ENCODE data around the gene ZNF516. TPM values are rescaled to one million over a fixed set of nuclear protein-coding genes. Genes with fewer than 3 reads are reported as not detected.
"Not testable (repeated sequence)": the region's sequence is repeated elsewhere in the genome, so short reads cannot be mapped to it uniquely, and the experiment has no call there.

ZNF516 gene
- total RNA-seq, 1 donor from 2014 or later, result 20.3 TPM

GRCh38 chr18:76490670-76491472 is 4.2 kb downstream of the ZNF516 start:
- no peak for DNase-seq (ENCODE audit: low spot score)

DNA sequence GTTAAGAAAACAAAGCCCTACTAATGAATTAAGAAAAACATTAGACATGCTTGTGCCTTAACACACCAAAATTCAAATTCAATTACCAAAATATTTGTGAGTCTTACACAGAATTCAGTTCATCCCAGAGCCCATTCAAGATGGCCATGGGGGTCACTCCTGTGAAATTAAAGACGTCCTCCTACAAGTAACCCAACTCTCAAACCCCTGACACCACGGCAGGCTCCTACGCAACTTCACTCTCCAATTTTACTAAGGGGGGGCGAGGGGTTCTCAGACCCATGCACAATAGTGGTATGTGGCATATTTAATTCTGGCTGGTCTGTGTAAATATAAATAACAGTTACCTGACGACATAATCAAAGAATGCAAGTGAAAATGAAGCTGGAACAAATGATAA is 5.0 kb downstream of the ZNF516 start:
- DNase-seq (ENCODE audit: low spot score), result no peak

DNA sequence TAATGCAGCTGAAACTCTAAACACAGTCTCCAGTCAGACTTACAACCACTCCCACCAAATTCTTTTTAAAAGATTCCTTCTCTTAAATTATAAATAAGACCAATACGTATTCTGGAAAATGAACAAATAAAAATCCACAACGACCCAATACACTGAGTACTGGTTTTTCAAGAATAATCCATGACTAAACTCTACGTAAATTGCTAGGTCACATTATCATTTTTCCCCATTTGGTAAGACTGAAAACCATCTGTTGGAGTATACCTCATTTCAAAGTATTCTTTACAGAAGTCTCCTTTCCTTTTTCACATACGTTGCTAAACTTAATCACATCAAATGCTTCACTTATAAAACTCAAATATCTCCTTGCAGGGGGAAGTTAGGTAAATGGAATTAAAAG is 6.0 kb downstream of the ZNF516 start:
- no peak for DNase-seq (ENCODE audit: low spot score)

DNA sequence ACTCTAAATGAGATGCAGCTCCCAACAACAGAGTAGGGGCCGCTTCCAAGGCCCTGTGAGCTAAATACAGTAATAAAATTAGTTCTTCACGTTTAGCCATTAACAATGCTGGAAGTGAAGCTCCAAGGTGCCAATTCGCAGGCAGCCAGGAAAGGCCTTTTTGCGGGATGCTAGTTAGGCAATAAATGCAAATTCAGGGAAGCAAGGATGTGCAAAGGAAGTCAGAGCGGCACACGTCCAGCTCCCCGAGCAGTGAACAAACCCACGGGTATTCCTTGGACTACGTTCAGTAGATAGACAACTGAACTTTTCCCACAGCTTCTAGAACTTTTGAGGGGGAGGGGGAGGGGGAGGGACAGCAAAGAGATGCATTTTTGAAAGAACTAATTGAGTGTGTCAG is 6.9 kb downstream of the ZNF516 start:
- DNase-seq (ENCODE audit: low spot score), result peak; percentile 81

DNA sequence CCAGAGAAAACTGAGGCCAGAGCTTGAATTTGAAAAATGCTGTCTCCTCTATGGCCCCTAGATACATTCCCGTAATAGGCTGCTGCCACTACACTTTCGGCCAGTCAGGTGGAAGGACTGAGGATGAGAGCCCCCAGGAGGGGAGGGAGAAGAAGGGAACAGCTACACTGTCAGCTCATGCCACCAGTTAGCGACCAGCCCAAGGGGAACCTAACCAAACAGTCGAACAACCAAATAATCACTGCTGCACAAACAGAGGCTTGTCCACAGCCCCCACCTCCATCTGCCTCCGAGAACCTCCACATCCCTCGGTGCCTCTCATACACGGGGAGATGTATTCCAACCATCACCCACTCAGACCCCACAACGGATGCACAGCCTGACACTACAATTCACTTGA is 7.3 kb downstream of the ZNF516 start:
- peak; percentile 60 for DNase-seq (ENCODE audit: low spot score)

GRCh38 chr18:76487070-76487469 is 8.0 kb downstream of the ZNF516 start:
- DNase-seq (ENCODE audit: low spot score), result no peak

DNA sequence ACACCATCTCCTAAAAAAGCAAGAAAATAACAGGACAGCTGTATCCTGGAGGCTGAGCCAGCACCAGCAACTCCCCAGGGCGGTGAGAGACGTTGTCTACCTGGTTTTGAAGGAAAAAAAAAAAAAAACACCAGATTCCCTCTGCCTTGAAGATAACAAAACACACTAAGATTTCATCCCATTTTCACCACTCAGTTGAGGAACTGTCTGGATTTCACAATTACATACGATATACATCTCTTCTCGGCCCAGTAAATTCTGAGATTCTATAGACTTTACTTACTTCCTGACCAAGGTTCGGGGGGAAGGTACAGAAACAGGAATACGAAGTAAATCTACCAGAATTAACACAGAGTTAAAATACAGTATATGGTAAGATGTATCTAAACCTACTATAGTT is 8.5 kb downstream of the ZNF516 start:
- DNase-seq (ENCODE audit: low spot score), result no peak

DNA sequence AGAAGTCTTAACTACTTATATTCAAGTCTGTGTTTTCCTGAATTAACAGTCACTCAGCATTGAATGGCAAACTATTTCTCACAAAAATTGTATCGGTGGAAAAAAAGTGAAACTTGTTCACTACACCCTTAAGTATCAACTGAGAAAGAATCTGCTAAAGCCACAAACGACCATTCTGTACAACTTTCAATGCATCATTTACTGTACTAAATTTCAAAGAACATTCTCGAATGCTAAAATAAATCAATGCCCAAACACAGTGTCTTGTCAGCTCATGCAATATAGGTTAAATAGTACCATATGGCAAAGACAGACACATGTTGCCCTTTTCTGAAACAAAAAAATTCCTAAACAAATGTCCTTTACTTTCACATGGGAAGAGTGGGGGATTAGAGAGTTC is 9.0 kb downstream of the ZNF516 start:
- no peak for DNase-seq (ENCODE audit: low spot score)

DNA sequence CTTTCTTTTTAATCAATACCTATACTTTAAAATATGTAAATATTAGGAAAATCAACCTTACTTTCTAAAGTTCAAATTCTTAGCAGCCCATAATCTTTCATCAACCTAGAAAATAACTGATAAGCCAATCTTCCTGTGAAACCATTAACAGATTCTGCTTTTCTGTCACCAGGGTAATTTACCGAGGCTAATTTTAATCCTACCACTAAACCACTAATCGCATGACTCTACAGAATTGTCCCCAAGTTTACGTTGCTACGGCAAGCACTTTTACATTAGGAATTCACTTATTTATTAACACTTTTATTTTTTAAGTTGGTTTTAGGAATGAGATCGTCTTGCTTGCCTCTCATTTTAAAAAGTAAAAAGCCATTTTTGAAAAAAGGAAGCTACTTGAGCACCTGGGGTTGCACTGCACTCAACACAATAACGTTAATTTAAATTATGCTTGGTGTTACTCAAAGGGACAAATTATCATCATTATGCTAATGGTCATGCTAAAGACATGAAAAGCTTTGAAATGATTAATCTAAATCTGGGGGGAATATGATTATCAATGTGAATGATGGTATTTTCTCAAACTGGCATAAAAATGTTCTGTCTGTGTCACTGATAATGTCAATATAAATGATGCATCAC is 10.2 kb downstream of the ZNF516 start:
- DNase-seq (ENCODE audit: low spot score), result no peak

DNA sequence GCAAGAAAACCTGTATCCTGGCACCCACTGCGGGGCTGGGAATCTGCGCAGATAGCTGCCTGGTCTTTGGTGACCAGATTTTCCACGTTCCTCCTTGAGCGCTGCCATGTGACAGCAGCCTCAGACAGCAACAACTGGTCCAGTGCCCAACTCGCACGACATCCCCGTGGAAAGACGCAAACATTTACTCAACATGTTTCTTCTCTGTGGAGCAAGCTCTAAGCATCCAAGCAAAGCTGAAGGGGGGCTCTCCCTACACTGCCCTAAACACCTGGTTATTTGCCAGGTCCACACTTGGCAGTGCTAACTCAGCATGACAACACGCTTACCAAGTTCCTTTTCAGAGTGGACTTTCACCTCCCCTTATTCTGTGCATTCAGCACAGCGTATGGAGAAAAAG is 11.3 kb downstream of the ZNF516 start:
- DNase-seq (ENCODE audit: low spot score), result peak; percentile 67

DNA sequence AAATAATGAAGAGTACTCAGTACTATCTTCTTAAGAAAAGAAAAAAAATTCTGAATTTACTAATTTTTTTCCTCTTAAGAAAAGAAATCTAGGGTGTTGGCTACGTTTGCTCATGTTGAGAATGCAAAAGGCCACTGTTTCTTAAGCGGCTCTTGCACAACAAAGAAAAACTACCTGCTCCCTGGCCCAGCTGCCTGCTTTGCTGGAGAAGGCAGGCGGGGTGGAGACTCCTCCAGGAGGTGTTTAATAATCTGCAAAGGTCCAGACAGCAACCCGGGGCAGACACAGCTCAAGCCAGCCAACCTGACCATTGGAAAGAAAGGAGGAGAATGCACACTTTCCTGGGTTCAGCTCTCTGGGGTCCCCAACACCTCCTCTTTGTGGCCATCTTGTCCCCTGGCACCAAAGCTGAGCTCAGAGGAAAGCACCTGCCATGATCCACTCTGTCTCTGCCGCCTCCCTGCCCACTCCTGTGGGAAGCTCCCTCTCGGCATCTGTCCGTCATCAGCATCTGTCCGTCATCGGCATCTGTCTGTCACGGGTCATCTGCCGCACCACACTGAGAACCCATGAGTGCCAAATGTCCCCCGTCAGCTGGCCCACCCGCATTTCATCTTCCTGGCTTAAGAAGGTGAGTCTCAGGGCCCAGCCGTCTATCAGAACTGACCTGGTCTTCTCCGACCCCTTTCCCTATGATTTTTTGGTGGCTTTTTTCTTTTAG is 11.9 kb downstream of the ZNF516 start:
- DNase-seq (ENCODE audit: low spot score), result peak; percentile 60

GRCh38 chr18:76482267-76482666 is 12.8 kb downstream of the ZNF516 start:
- DNase-seq (ENCODE audit: low spot score), result peak; percentile 51

DNA sequence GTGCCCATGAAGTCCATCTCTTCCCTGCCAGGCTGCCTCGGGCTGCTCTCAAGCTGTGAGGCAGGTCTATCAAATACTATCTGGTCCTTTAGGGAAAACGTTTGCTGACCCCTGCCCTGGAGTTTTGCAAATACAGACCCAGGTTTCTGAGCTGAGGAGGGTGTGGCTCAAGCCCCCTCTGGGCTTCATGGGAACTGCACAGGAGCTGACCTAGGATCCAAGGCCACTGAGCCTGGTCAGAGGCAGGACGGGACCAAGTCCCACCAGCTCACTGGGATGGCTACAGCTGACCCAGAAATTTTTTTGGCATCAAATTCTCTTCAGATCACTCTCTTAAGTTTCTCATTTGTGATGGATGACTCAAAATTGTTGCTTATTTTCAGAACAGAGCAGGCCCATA is 14.1 kb downstream of the ZNF516 start:
- no peak for DNase-seq (ENCODE audit: low spot score)

GRCh38 chr18:76479351-76480238 is 15.4 kb downstream of the ZNF516 start:
- DNase-seq (ENCODE audit: low spot score), result peak; percentile 83

DNA sequence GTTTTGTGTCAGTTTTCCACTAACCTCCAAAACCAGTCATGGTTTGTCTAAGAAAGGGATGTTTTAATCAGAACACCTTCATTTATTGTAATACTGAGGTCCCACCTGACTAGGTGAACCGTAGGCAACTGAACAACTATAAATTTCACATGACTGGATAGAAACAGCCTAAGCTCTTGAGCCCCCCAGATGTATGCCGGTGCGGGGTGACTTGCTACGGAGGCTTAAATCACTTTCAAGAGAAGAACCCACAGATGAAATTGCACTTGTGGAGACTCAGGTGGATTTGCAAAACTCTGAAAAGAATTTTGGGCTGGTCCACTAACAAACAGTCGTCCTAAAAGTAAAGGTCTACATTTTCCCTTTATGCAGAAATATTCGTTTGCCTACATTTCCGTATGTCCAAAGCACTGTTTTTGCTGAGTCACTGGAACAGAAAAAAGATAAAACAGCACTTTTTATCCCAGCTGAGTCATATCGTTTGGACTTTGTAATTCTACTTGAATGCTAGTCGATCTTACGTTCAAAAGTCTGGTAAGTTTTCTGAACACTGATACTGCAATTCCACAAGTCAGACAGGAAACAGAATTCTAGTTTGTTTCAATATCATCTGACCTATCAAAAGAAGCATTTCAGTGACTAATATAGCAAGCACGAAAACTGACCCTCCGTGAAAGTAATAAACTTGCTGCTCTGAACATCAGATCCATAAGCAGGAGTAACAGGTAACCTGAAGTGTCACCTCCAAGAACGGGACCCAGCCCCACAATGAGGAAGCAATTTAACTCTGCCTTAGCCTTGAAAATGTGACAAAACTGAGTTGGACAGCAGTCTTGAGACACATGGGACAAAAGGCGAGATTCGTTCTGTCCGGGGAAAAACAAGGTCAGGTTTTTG is 18.1 kb downstream of the ZNF516 start:
- no peak for DNase-seq (ENCODE audit: low spot score)

GRCh38 chr18:76475450-76476194 is 19.4 kb downstream of the ZNF516 start:
- DNase-seq (ENCODE audit: low spot score), result peak; percentile 55

DNA sequence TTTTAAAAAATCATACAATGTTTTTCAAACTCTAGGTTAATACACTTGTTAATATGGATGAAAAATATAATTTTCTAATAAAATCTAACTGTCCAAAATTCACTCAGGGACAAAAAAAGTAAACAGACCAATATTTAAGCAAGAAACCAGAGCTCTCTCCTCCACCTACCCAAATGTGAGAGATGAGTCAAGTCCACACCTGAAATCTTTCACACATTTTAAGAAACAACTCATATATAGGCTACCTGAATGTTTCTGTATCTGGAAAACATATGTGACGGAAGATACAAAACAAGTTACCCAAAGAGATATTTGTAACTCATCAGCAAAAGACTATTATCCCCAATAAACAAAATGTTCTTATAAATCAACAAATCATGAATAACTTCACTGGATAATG is 20.2 kb downstream of the ZNF516 start:
- no peak for DNase-seq (ENCODE audit: low spot score)

- DNase-seq (ENCODE audit: low spot score), result not testable (repeated sequence)
These were observed 21.5 kb downstream of the ZNF516 start for GRCh38 chr18:76473521-76473920.

- DNase-seq (ENCODE audit: low spot score), result no peak
These were observed 22.2 kb downstream of the ZNF516 start for GRCh38 chr18:76472829-76473228.
